GM12878 (cell line): ENCODE results near the gene ADM. TPM values are rescaled to one million over a fixed set of nuclear protein-coding genes. Genes with fewer than 3 reads are reported as not detected.

Source experiments
- ATAC-seq: fragments of 200-7000 bp; cut with Tn5 transposase; 3 replicates; pipeline ENCODE4 v1.9.1; 2020; ENCODE audit warnings: mild to moderate bottlenecking, moderate library complexity
- BruUV-seq: library from RNA; stranded (reverse); fragments of 400-500 nt; replicated peaks from 2 replicates; lab custom pipeline; 2021; lab: Mats Ljungman, UMichigan
- CTCF ChIA-PET: fragments of 300-600 bp; sonication (Branson Sonifier 250); formaldehyde crosslinking; extraction: SDS; loops from one replicate; lab custom pipeline; 2021; ENCODE audit warnings: inconsistent platforms; lab: Yijun Ruan, JAX
- POLR2A ChIA-PET: fragments of 350-600 bp; formaldehyde crosslinking; extraction: SDS; loops from one replicate; lab custom pipeline; 2021; ENCODE audit warnings: inconsistent platforms; lab: Charles Lee
- RAD21 ChIA-PET: fragments of 300-600 bp; sonication (Branson Sonifier 250); formaldehyde crosslinking; loops from one replicate; lab custom pipeline; 2023; ENCODE audit warnings: antibody characterized with exemption; ENCODE audit not compliant: unreplicated experiment; lab: Charles Lee
- SMC1A ChIA-PET: fragments of 300-600 bp; sonication (Branson Sonifier 250); formaldehyde crosslinking; loops from one replicate; lab custom pipeline; 2023; ENCODE audit not compliant: unreplicated experiment, uncharacterized antibody; lab: Charles Lee
- DNase-seq: peaks from one replicate; pipeline ENCODE4 v3.0.0-alpha.2; 2011; ENCODE audit warnings: low read depth, low spot score
- FAIRE-seq: peaks from 3 replicates; lab custom pipeline; 2011; peaks lifted over from hg19 to GRCh38; lab: Jason Lieb, UNC
- H2AFZ ChIP-seq: 2 replicates; pipeline ENCODE4 v1.6.0; 2011; ENCODE audit warnings: low read depth, low read length, control low read depth; ENCODE audit not compliant: control insufficient read depth
- H3K27ac ChIP-seq: 2 replicates; pipeline ENCODE4 v1.5.1; 2011; ENCODE audit warnings: control low read depth; ENCODE audit not compliant: control insufficient read depth, insufficient read depth
- H3K27me3 ChIP-seq, 2 experiments: replicated peaks in 1 of 2; 2 replicates each; pipeline versions ENCODE4 v1.6.0 to v1.6.1; 2011; ENCODE audit warnings: low read length in 1 of 2; ENCODE audit not compliant: control insufficient read depth in 2 of 2, insufficient read depth in 2 of 2
- H3K36me3 ChIP-seq, 2 experiments: 2 replicates each; pipeline ENCODE4 v1.5.1; 2011; ENCODE audit warnings: low read length in 1 of 2; ENCODE audit not compliant: control insufficient read depth in 2 of 2, insufficient read depth in 2 of 2
- H3K4me1 ChIP-seq: 2 replicates; pipeline ENCODE4 v1.6.1; 2011; ENCODE audit warnings: mild to moderate bottlenecking, low read length, moderate library complexity, mixed read lengths; ENCODE audit not compliant: control insufficient read depth, insufficient read depth
- H3K4me2 ChIP-seq: 2 replicates; pipeline ENCODE4 v1.6.0; 2011; ENCODE audit warnings: control low read depth; ENCODE audit not compliant: control insufficient read depth, insufficient read depth
- H3K4me3 ChIP-seq: fragments of 200-600 bp; sonication (generic); 2 replicates; pipeline ENCODE4 v1.5.1; 2016
- H3K79me2 ChIP-seq: 2 replicates; pipeline ENCODE4 v1.6.0; 2011; ENCODE audit warnings: low read length; ENCODE audit not compliant: control insufficient read depth, insufficient read depth
- H3K9ac ChIP-seq: 2 replicates; pipeline ENCODE4 v1.8.0; 2011; ENCODE audit warnings: low read length, control low read depth, mixed read lengths; ENCODE audit not compliant: control insufficient read depth, insufficient read depth
- H3K9me3 ChIP-seq: replicated peaks from 3 replicates; pipeline ENCODE4 v1.5.1; 2011; ENCODE audit warnings: mild to moderate bottlenecking, low read length; ENCODE audit not compliant: control insufficient read depth, insufficient read depth
- H4K20me1 ChIP-seq: 2 replicates; pipeline ENCODE4 v1.6.0; 2011; ENCODE audit not compliant: control insufficient read depth, insufficient read depth
- ATF2 ChIP-seq: IDR thresholded peaks from 2 replicates; pipeline ENCODE4 v1.6.1; 2012; ENCODE audit warnings: low read length, inconsistent platforms
- BCLAF1 ChIP-seq: fragments of 450-650 bp; IDR thresholded peaks from 2 replicates; pipeline ENCODE4 v1.6.1; 2017; ENCODE audit warnings: antibody characterized with exemption, mild to moderate bottlenecking, moderate library complexity
- BRCA1 ChIP-seq: IDR thresholded peaks from 2 replicates; pipeline ENCODE4 v1.6.1; 2011; ENCODE audit warnings: low read depth, low read length, improper control_type of control experiment
- DPF2 ChIP-seq: fragments of 450-650 bp; IDR thresholded peaks from 2 replicates; pipeline ENCODE4 v1.6.1; 2017; ENCODE audit warnings: mild to moderate bottlenecking
- GATAD2B ChIP-seq: fragments of 450-650 bp; conservative IDR thresholded peaks from 2 replicates; pipeline ENCODE4 v1.6.1; 2017; ENCODE audit warnings: low read depth, mild to moderate bottlenecking, moderate library complexity
- IKZF1 ChIP-seq: fragments of 450-650 bp; conservative IDR thresholded peaks from 2 replicates; pipeline ENCODE4 v1.6.1; 2017; ENCODE audit warnings: antibody characterized with exemption, mild to moderate bottlenecking
- IRF4 ChIP-seq: IDR thresholded peaks from 2 replicates; pipeline ENCODE4 v1.6.1; 2011; ENCODE audit warnings: low read depth, low read length
- NR2C2 ChIP-seq: IDR thresholded peaks from 2 replicates; pipeline ENCODE4 v1.6.1; 2011; ENCODE audit warnings: borderline replicate concordance, low read depth; ENCODE audit not compliant: control insufficient read depth, insufficient read length
- SIX5 ChIP-seq: IDR thresholded peaks from 2 replicates; pipeline ENCODE4 v1.6.1; 2011; ENCODE audit warnings: mild to moderate bottlenecking, low read depth, low read length, moderate library complexity; ENCODE audit not compliant: severe bottlenecking
- SP1 ChIP-seq: IDR thresholded peaks from one replicate; pipeline ENCODE4 v1.6.1; 2011; ENCODE audit warnings: low read depth, low read length
- SUPT20H ChIP-seq: IDR thresholded peaks from 2 replicates; pipeline ENCODE4 v1.6.1; 2011; ENCODE audit warnings: low read depth, mild to moderate bottlenecking, low read length, moderate library complexity, borderline replicate concordance; ENCODE audit not compliant: control insufficient read depth
- SUZ12 ChIP-seq: fragments of 200-600 bp; sonication (generic); IDR thresholded peaks from one replicate; pipeline ENCODE4 v1.6.1; 2018; ENCODE audit warnings: antibody characterized with exemption, mild to moderate bottlenecking; ENCODE audit not compliant: unreplicated experiment
- USF2 ChIP-seq: IDR thresholded peaks from 2 replicates; pipeline ENCODE4 v1.6.1; 2011; ENCODE audit warnings: low read depth, low read length, improper control_type of control experiment, borderline replicate concordance
- ZBTB33 ChIP-seq: fragments of 450-650 bp; IDR thresholded peaks from 2 replicates; pipeline ENCODE4 v1.6.1; 2017; ENCODE audit warnings: mild to moderate bottlenecking
- ZBTB4 ChIP-seq: fragments of 450-650 bp; formaldehyde crosslinking; IDR thresholded peaks from 2 replicates; pipeline ENCODE4 v1.4.0; 2022; ENCODE audit warnings: mild to moderate bottlenecking, moderate library complexity
- WGBS: methylation state at CpG from one replicate; pipeline ENCODE4 v1.1.6; 2016; ENCODE audit warnings: low lambda C conversion rate; ENCODE audit not compliant: insufficient replicate concordance, insufficient coverage; ENCODE audit errors: missing lambda C conversion rate; 5-methylcytosine and 5-hydroxymethylcytosine counted together
- in situ Hi-C: fragments of 300-500 bp; cut with MboI; formaldehyde crosslinking; loops from 9 replicates; pipeline ENCODE4 v1.14.3; 2018; ENCODE audit warnings: mixed read lengths
- intact Hi-C: fragments of 100-400 bp; cut with micrococcal nuclease; formaldehyde crosslinking; loops from one replicate; pipeline ENCODE4 v1.14.2; 2022; ENCODE audit not compliant: unreplicated experiment
- polyA plus RNA-seq, 11 experiments: library from polyadenylated mRNA; depleted of rRNA in 4 of 11; unstranded in 6 of 11; stranded (reverse) in 5 of 11; fragments of >200 nt; fragmentation: Nextera tagmentation in 4 of 11; fragmentation: Illumina TruSeq in 1 of 11; extraction: Ambion mirVana in 4 of 11; extraction: Trizol in 1 of 11; gene quantifications; 1 replicate in 1 of 11; 2 replicates in 10 of 11; pipeline versions ENCODE4 v1.2.1 to v1.2.3, GENCODE V29; 2011 to 2016; ENCODE audit warnings: inconsistent platforms in 2 of 11, missing spikeins in 2 of 11, low read depth in 1 of 11
- total RNA-seq, 4 experiments: library from RNA; depleted of rRNA in 3 of 4; stranded (reverse); fragments of >200 nt in 3 of 4; fragmentation: Illumina TruSeq in 1 of 4; extraction: Trizol in 1 of 4; gene quantifications; 2 replicates each; pipeline versions ENCODE4 v1.2.1 to v1.2.3, GENCODE V29; 2013 to 2021

Gene ADM
- total and polyA plus RNA-seq, 10 of the 15 experiments (the other 5 are each of a cell fraction or from before 2014, with no cell fraction given) = 0.11 to 4.2 (median 0.21) TPM; not detected in 7

GRCh38 chr11:10333490-10333889 is 28.6 kb downstream of the ADM start:
- no peak overlapping the region for H3K9ac ChIP-seq
- BruUV-seq = no TSS peak
- ATAC-seq = no peak
- FAIRE-seq = no peak
- intact Hi-C loops = no loop called here
- no peak overlapping the region for H3K27ac ChIP-seq
- H3K4me1 ChIP-seq = no peaks in the 10 kb centered on the region
- no peak overlapping the region for H3K4me3 ChIP-seq
- H3K27me3 ChIP-seq = no peaks in the 10 kb centered on the region
- DNase-seq = no peak
- no peak overlapping the region for H2AFZ ChIP-seq
- no peaks in the 10 kb centered on the region for H3K36me3 ChIP-seq
- H4K20me1 ChIP-seq = no peaks in the 10 kb centered on the region
- no peak overlapping the region for H3K4me2 ChIP-seq
- no peaks in the 10 kb centered on the region for H3K79me2 ChIP-seq
- CTCF ChIA-PET = interaction anchor here (0.9 kb wide), 1 partner anchor 10 kb away, joined by 3 read pairs; no protein-coding TSS in a partner anchor
- RAD21 ChIA-PET = no interaction called here
- in situ Hi-C loops = no loop called here
- no peaks in the 10 kb centered on the region for H3K9me3 ChIP-seq
- 0% methylated on average over 1 of the region's 1 CpG for WGBS
- SMC1A ChIA-PET = no interaction called here
- POLR2A ChIA-PET = no interaction called here
- TF ChIP-seq SUPT20H (no peak), GATAD2B (no peak), NR2C2 (no peak), DPF2 (no peak), ATF2 (no peak), USF2 (no peak), IRF4 (no peak), ZBTB4 (CRISPR knock-in tag) (no peak), BRCA1 (no peak), BCLAF1 (no peak), SIX5 (no peak), SUZ12 (no peak), ZBTB33 (no peak), IKZF1 (no peak), SP1 (no peak)
